Gastroesophageal sphincter (tissue), 4 donors: ENCODE results near the gene OPCML. TPM values are rescaled to one million over a fixed set of nuclear protein-coding genes. Genes with fewer than 3 reads are reported as not detected.

Experiments used
- ATAC-seq: fragments of 150-250 bp; one replicate; pipeline ENCODE4 v1.9.1; 2016; ENCODE audit warnings: mild to moderate bottlenecking, moderate library complexity
- H3K27ac ChIP-seq, 4 donors: fragments of 200-600 bp; sonication (generic) in 3 of 4; 1 replicate in 3 of 4; 2 replicates in 1 of 4; pipeline ENCODE4 v1.5.1; 2016 to 2019
- H3K27me3 ChIP-seq: fragments of 200-600 bp; sonication (generic); one replicate; pipeline ENCODE4 v1.5.1; 2019
- H3K36me3 ChIP-seq, 2 donors: fragments of 200-600 bp; sonication (generic); one replicate each; pipeline ENCODE4 v1.5.1; 2019; ENCODE audit warnings: control low read depth in 1 of 2
- H3K4me1 ChIP-seq, 3 donors: fragments of 200-600 bp; sonication (generic); 1 replicate in 2 of 3; 2 replicates in 1 of 3; pipeline ENCODE4 v1.5.1; 2016 to 2019; ENCODE audit warnings: control low read depth in 2 of 3
- H3K4me3 ChIP-seq, 2 donors: fragments of 200-600 bp; sonication (generic); one replicate each; pipeline ENCODE4 v1.5.1; 2019; ENCODE audit warnings: mild to moderate bottlenecking in 1 of 2, moderate library complexity in 1 of 2
- H3K9me3 ChIP-seq, 3 donors: fragments of 200-600 bp; sonication (generic); one replicate each; pipeline ENCODE4 v1.5.1; 2017 to 2019; ENCODE audit warnings: control low read depth in 2 of 3
- CTCF ChIP-seq, 4 experiments: fragments of 200-600 bp in 2 of 4; fragments of 450-650 bp in 2 of 4; sonication (generic) in 1 of 4; IDR thresholded peaks; one replicate each; pipeline ENCODE4 v1.5.1; 2017 to 2019; ENCODE audit warnings: antibody characterized with exemption in 4 of 4, mild to moderate bottlenecking in 2 of 4, moderate library complexity in 2 of 4
- EP300 ChIP-seq: sonication (generic); formaldehyde crosslinking; IDR thresholded peaks from one replicate; pipeline ENCODE4 v1.6.1; 2017; ENCODE audit warnings: antibody characterized with exemption, mild to moderate bottlenecking
- POLR2A ChIP-seq, 2 donors: fragments of 450-650 bp; IDR thresholded peaks; one replicate each; pipeline ENCODE4 v1.6.1; 2017; ENCODE audit warnings: antibody characterized with exemption in 2 of 2, mild to moderate bottlenecking in 2 of 2, moderate library complexity in 1 of 2
- POLR2AphosphoS5 ChIP-seq: sonication (generic); formaldehyde crosslinking; IDR thresholded peaks from one replicate; pipeline ENCODE4 v1.6.1; 2017; ENCODE audit warnings: antibody characterized with exemption
- WGBS, 2 donors: methylation state at CpG; one replicate each; pipeline ENCODE4 v1.1.5; 2018; ENCODE audit warnings: low coverage in 1 of 2; 5-methylcytosine and 5-hydroxymethylcytosine counted together
- total RNA-seq, 4 donors: library from RNA; depleted of rRNA; stranded (reverse); fragments of >200 nt; gene quantifications; one replicate each; pipeline ENCODE4 v1.1.0, GENCODE V29; 2016

OPCML gene
- total RNA-seq, 4 donors from 2014 or later: 0.13 to 0.93 (median 0.33) TPM

DNA sequence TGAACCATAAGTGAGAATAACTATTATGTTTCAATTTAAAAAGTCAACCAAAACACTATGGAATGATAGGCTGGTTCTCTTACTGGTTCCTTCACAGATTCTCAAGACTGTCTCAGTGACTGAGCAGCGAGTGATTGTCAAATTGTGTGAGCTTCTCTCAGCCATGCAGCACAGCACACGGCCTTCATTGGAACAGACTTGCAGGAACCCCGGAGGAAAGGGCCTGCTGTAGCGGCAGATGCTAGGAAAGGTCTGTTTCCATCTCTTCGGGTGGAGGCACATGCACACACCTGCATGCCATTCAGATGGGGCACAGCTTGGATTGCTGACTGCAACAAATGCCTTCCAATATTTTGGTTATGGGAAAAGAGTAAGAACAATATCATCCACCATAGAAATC is 741.8 kb downstream of the OPCML start:
- H3K36me3 ChIP-seq: no peaks in the 10 kb centered on the region
- H3K4me1 ChIP-seq: no peaks in the 10 kb centered on the region
- ATAC-seq: no peak
- no peak overlapping the region for H3K4me3 ChIP-seq
- H3K27ac ChIP-seq: no peak overlapping the region
- no peaks in the 10 kb centered on the region for H3K9me3 ChIP-seq
- TF ChIP-seq POLR2AphosphoS5 (no peak), EP300 (no peak)
- 78 to 94% methylated on average over 2 to 4 of the region's 5 CpGs for WGBS, 2 donors
- peaks cover 9% of the 10 kb centered on the region for H3K27me3 ChIP-seq

DNA sequence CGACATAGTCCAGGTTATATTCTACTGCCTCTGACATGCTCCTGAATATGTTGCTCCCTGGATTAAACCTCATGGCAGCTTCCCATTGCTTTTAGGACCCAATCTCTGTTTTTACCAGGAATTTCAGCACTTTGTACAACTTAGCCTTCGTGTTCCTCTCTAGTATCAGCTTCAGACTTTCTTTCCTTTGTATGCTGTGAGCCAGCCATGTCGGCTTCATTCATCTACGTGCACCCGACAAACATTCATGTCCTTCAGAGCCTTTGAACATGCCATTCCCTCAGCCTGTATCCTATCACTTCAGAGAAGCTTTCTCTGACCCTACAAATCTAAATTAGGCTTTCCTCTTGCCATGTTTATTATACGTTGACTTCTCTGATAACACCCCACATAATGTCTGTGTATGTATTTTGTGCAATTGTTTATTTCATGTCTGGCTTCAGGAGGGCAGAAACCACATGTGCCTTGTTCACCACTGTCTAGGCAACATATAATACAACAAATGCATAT is 743.4 kb downstream of the OPCML start:
- ATAC-seq: no peak
- no peak for TF ChIP-seq EP300
- no peak for TF ChIP-seq CTCF (IDR thresholded peaks at IDR 0.05)
- TF ChIP-seq POLR2AphosphoS5: no peak
- no peak for TF ChIP-seq POLR2A (IDR thresholded peaks at IDR 0.05)
- Histone ChIP-seq H3K4me1 (no peaks in the 10 kb centered on the region), H3K27ac (no peak overlapping the region), H3K4me3 (no peak overlapping the region), H3K27me3 (peaks cover 9% of the 10 kb centered on the region), H3K36me3 (no peaks in the 10 kb centered on the region), H3K9me3 (no peaks in the 10 kb centered on the region)
- 46 to 59% methylated on average over 6 of the region's 6 CpGs for WGBS, 2 donors

- Histone ChIP-seq H3K9me3 (no peaks in the 10 kb centered on the region), H3K36me3 (no peaks in the 10 kb centered on the region), H3K4me1 (no peaks in the 10 kb centered on the region), H3K27me3 (peaks cover 5% of the 10 kb centered on the region), H3K4me3 (no peak overlapping the region), H3K27ac (no peak overlapping the region)
- TF ChIP-seq POLR2AphosphoS5 (no peak), POLR2A (IDR thresholded peaks at IDR 0.05) (no peak), EP300 (no peak), CTCF (IDR thresholded peaks at IDR 0.05) (no peak)
- 49 to 56% methylated on average over 3 to 4 of the region's 4 CpGs for WGBS, 2 donors
- no peak for ATAC-seq
These were observed 746.4 kb downstream of the OPCML start for GRCh38 chr11:132785878-132786277.

- Histone ChIP-seq H3K27ac (no peak overlapping the region), H3K27me3 (peaks cover 5% of the 10 kb centered on the region), H3K4me1 (no peaks in the 10 kb centered on the region), H3K4me3 (no peak overlapping the region), H3K9me3 (no peaks in the 10 kb centered on the region), H3K36me3 (no peaks in the 10 kb centered on the region)
- WGBS, 2 donors: 67 to 75% methylated on average over 2 to 5 of the region's 5 CpGs
- TF ChIP-seq CTCF (IDR thresholded peaks at IDR 0.05): no peak
- no peak for TF ChIP-seq EP300
- TF ChIP-seq POLR2AphosphoS5: no peak
- no peak for TF ChIP-seq POLR2A (IDR thresholded peaks at IDR 0.05)
- no peak for ATAC-seq
These were observed 747.9 kb downstream of the OPCML start for GRCh38 chr11:132784441-132784840.

- Histone ChIP-seq H3K9me3 (no peaks in the 10 kb centered on the region), H3K4me3 (no peak overlapping the region), H3K36me3 (no peaks in the 10 kb centered on the region), H3K4me1 (no peaks in the 10 kb centered on the region), H3K27ac (no peak overlapping the region), H3K27me3 (peaks cover 5% of the 10 kb centered on the region)
- no peak for TF ChIP-seq EP300
- no peak for TF ChIP-seq POLR2AphosphoS5
- TF ChIP-seq CTCF (IDR thresholded peaks at IDR 0.05): no peak
- no peak for TF ChIP-seq POLR2A (IDR thresholded peaks at IDR 0.05)
- no peak for ATAC-seq
- WGBS, 2 donors: 71 to 80% methylated on average over 1 to 6 of the region's 6 CpGs
These were observed 750.2 kb downstream of the OPCML start for GRCh38 chr11:132782102-132782501.
